Endothelial cell of umbilical vein (primary cell): Measurements from ENCODE around the gene SYNDIG1.

Source experiments
- GATA2 ChIP-seq: IDR thresholded peaks from 2 replicates; pipeline ENCODE4 v1.7.0; 2011; ENCODE audit warnings: low read depth, mild to moderate bottlenecking, moderate library complexity, mixed read lengths, low read length; ENCODE audit not compliant: insufficient read length, insufficient read depth
- POLR2AphosphoS5 ChIP-seq: IDR thresholded peaks from 2 replicates; pipeline ENCODE4 v1.6.1; 2012; ENCODE audit warnings: low read depth, mild to moderate bottlenecking, control low read depth, low read length, moderate library complexity; ENCODE audit not compliant: insufficient read depth
- TF ChIP-seq, protein P1 (sequence below): IDR thresholded peaks from 2 replicates; pipeline ENCODE4 v1.6.1; 2011; ENCODE audit not compliant: insufficient read depth, insufficient read length
- TF ChIP-seq, protein P2 (sequence below), 2 donors: IDR thresholded peaks; 1 replicate in 1 of 2; 2 replicates in 1 of 2; pipeline ENCODE4 v1.5.1; 2011; ENCODE audit warnings: low read length in 2 of 2, mild to moderate bottlenecking in 2 of 2, moderate library complexity in 2 of 2, control low read depth in 1 of 2, inconsistent platforms in 1 of 2, low read depth in 1 of 2; ENCODE audit not compliant: insufficient read depth in 1 of 2; ENCODE audit errors: extremely low read depth in 1 of 2

DNA sequence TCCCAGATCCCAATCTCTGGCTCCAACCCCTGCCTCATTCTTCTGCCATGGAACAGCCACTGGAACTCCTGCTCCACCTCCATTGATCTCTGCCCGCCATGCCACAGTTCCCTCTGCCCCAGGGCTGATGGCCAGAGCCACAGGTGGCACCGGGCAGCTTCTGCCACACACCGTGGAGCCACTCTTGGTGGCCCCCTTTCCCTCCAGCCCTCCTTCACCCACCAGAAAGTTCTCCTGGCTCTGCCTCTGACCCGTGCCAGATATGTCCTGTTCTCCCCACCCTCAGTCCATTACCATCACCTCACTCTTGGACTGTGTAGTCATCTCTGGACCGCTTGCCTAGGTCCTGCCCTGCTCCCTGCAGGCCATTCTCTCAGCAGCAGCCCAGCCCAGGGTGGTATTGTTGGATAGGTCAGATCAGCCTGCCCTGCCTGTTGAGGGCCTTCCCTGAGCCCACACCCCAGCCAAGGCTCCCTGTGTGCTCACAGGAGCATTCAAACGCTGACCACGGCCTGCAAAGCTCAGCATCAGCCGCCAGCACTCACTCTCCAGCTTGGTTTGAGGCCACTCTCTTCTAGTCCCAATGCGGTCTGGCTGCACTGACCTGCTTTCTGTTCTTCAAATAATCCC, 16.8 kb upstream of the SYNDIG1 start:
- TF ChIP-seq, protein P1, sequence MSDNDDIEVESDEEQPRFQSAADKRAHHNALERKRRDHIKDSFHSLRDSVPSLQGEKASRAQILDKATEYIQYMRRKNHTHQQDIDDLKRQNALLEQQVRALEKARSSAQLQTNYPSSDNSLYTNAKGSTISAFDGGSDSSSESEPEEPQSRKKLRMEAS, result no peak
- TF ChIP-seq, protein P2, sequence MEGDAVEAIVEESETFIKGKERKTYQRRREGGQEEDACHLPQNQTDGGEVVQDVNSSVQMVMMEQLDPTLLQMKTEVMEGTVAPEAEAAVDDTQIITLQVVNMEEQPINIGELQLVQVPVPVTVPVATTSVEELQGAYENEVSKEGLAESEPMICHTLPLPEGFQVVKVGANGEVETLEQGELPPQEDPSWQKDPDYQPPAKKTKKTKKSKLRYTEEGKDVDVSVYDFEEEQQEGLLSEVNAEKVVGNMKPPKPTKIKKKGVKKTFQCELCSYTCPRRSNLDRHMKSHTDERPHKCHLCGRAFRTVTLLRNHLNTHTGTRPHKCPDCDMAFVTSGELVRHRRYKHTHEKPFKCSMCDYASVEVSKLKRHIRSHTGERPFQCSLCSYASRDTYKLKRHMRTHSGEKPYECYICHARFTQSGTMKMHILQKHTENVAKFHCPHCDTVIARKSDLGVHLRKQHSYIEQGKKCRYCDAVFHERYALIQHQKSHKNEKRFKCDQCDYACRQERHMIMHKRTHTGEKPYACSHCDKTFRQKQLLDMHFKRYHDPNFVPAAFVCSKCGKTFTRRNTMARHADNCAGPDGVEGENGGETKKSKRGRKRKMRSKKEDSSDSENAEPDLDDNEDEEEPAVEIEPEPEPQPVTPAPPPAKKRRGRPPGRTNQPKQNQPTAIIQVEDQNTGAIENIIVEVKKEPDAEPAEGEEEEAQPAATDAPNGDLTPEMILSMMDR (IDR thresholded peaks at IDR 0.05; ENCODE audit: extremely low read depth in 1 of 2, insufficient read depth in 1 of 2, low read depth in 1 of 2, low read length in 2 of 2), result no peak
- no peak for TF ChIP-seq POLR2AphosphoS5
- no peak for TF ChIP-seq GATA2
